Neural cell (in vitro differentiated cells): ENCODE data around the gene NBDY. TPM values are rescaled to one million over a fixed set of nuclear protein-coding genes. Genes with fewer than 3 reads are reported as not detected.
"Not testable (repeated sequence)": the region's sequence is repeated elsewhere in the genome, so short reads cannot be mapped to it uniquely, and the experiment has no call there.

Source experiments
- H2AFZ ChIP-seq: fragments of 200-600, 300-800 bp; sonication (generic), shearing (Covaris generic); 2 replicates; pipeline ENCODE4 v1.6.0; 2014; ENCODE audit warnings: low read depth, mild to moderate bottlenecking, antibody characterized with exemption, low read length, moderate library complexity
- H3F3A ChIP-seq: fragments of 200-600 bp; shearing (Covaris generic); 2 replicates; pipeline ENCODE4 v1.6.1; 2016; ENCODE audit warnings: mild to moderate bottlenecking, moderate library complexity, mixed read lengths, antibody characterized with exemption, low read length; ENCODE audit not compliant: insufficient read depth, poor library complexity, severe bottlenecking
- H3K27ac ChIP-seq: fragments of 200-600, 300-800 bp; sonication (generic), shearing (Covaris generic); 2 replicates; pipeline ENCODE4 v1.5.1; 2014; ENCODE audit warnings: mild to moderate bottlenecking, low read length, moderate library complexity
- H3K27me3 ChIP-seq: fragments of 300-800, 200-600 bp; sonication (generic), shearing (Covaris generic); 2 replicates; pipeline ENCODE4 v1.6.0; 2014; ENCODE audit warnings: mild to moderate bottlenecking, low read depth, low read length, moderate library complexity; ENCODE audit not compliant: insufficient read depth
- H3K36me3 ChIP-seq: fragments of 300-800, 200-600 bp; sonication (generic), shearing (Covaris generic); 2 replicates; pipeline ENCODE4 v1.5.1; 2014; ENCODE audit warnings: mild to moderate bottlenecking, antibody characterized with exemption, low read length, moderate library complexity; ENCODE audit not compliant: insufficient read depth
- H3K4me2 ChIP-seq: fragments of 300-800, 200-600 bp; sonication (generic), shearing (Covaris generic); 2 replicates; pipeline ENCODE4 v1.6.0; 2014; ENCODE audit warnings: mild to moderate bottlenecking, low read length
- H3K4me3 ChIP-seq: fragments of 300-800, 200-600 bp; sonication (generic), shearing (Covaris generic); 2 replicates; pipeline ENCODE4 v1.5.1; 2014; ENCODE audit warnings: mild to moderate bottlenecking, low read length, moderate library complexity
- H3K79me2 ChIP-seq: fragments of 200-600 bp; shearing (Covaris generic); replicated peaks from 2 replicates; pipeline ENCODE4 v1.6.0; 2014; ENCODE audit warnings: mild to moderate bottlenecking, low read length, moderate library complexity; ENCODE audit not compliant: insufficient read depth
- H3K9ac ChIP-seq: fragments of 300-800, 200-600 bp; sonication (generic), shearing (Covaris generic); 2 replicates; pipeline ENCODE4 v1.6.1; 2016; ENCODE audit warnings: mild to moderate bottlenecking, low read length, mixed read lengths
- H3K9me2 ChIP-seq: fragments of 200-600 bp; shearing (Covaris generic); 2 replicates; pipeline ENCODE4 v1.6.1; 2016; ENCODE audit warnings: mild to moderate bottlenecking, low read length, mixed read lengths; ENCODE audit not compliant: insufficient read depth
- H3K9me3 ChIP-seq: fragments of 200-600, 300-800 bp; sonication (generic), shearing (Covaris generic); 2 replicates; pipeline ENCODE4 v1.6.1; 2016; ENCODE audit warnings: mild to moderate bottlenecking, mixed run types, low read length, moderate library complexity, mixed read lengths
- H4K20me1 ChIP-seq: fragments of 200-600 bp; shearing (Covaris generic); 2 replicates; pipeline ENCODE4 v1.6.1; 2016; ENCODE audit warnings: mild to moderate bottlenecking, mixed run types; ENCODE audit not compliant: insufficient read depth
- polyA plus RNA-seq: library from polyadenylated mRNA; depleted of rRNA; stranded (reverse); fragments of >200 nt; gene quantifications from 2 replicates; pipeline ENCODE4 v1.2.3, GENCODE V29; 2014

The NBDY gene
- polyA plus RNA-seq, 1 donor from 2014 or later = 29.7 TPM

DNA sequence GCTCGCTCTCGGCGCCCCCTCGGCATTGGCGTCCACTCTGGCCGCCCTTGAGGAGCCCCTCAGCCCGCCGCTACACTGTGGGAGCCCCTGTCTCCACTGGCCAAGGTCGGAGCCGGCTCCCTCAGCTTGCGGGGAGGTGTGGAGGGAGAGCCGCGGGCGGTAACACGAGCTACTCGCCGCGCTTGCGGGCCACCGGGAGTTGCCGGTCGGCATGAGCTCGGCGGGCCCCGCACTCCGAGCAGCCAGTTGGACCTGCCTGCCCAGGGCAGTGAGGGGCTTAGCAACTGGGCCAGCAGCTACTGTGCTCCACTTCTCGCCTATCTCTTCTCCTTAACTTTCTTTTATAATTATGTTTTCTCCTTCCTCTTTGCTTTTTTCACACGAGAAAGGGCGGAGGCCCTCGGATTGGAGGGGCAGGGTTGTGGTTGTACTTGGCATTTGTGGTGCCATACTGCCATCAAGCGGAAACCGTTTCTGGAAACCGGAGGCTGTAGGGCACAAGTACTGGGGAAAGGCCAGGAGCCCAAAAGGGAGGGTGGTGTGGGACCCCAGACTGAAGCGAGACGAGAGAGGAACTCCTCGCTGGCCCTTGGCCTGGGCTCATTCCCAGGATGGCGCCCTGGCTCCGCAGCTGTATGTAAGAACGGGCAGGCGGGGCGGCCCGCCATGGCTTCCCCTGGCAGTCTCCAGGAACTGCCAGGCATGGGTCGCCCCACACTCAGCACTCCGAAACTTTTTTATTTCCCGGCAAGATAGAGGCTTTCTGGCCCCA is 38.5 kb downstream of the NBDY start:
- not testable (repeated sequence) for H3K4me3 ChIP-seq, H4K20me1 ChIP-seq

DNA sequence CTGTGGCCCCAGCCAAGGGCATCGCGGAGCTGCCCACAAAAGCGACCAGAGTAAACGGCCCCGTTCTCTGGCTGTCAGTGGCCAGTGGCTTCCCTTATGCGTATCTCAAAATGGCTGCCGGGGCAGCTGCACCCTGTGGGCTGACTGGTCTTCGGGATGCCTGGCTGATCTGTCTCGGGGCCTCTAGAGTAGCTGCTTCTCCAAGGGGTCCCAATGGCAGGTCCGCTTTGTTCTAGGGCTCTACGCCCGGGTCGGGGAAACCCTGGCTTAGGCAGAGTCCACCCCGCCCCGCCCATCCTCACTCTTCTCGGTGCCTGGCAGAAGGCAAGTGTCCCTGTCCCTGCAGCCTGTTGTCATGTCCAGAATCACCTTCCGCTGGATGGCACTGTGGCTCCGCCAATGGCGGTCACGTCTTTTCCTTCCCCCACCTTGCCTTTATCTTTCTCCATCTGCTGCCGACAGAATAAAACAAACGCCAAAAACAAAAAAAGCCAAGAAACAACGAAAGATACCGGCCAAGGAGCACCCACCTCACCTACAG is 39.1 kb downstream of the NBDY start:
- not testable (repeated sequence) for H2AFZ ChIP-seq, H3K27me3 ChIP-seq, H3K79me2 ChIP-seq, H3K9ac ChIP-seq, H3K36me3 ChIP-seq, H4K20me1 ChIP-seq, H3K9me2 ChIP-seq, H3K4me3 ChIP-seq, H3F3A ChIP-seq, H3K27ac ChIP-seq, H3K9me3 ChIP-seq, H3K4me2 ChIP-seq

More for the DNA sequence above, 38.5 kb downstream of the NBDY start:
- H3K9me2 ChIP-seq, H3K27ac ChIP-seq, H3K79me2 ChIP-seq, H3K4me2 ChIP-seq, H2AFZ ChIP-seq, H3K27me3 ChIP-seq, H3F3A ChIP-seq, H3K9me3 ChIP-seq, H3K36me3 ChIP-seq, H3K9ac ChIP-seq: not testable (repeated sequence)

- not testable (repeated sequence) for H3K27me3 ChIP-seq, H3K9me3 ChIP-seq, H3K9ac ChIP-seq, H3K4me2 ChIP-seq, H3K4me3 ChIP-seq, H3K27ac ChIP-seq, H4K20me1 ChIP-seq, H2AFZ ChIP-seq, H3K79me2 ChIP-seq, H3F3A ChIP-seq, H3K36me3 ChIP-seq, H3K9me2 ChIP-seq
These were observed 43.9 kb downstream of the NBDY start for GRCh38 chrX:56772675-56773521.

DNA sequence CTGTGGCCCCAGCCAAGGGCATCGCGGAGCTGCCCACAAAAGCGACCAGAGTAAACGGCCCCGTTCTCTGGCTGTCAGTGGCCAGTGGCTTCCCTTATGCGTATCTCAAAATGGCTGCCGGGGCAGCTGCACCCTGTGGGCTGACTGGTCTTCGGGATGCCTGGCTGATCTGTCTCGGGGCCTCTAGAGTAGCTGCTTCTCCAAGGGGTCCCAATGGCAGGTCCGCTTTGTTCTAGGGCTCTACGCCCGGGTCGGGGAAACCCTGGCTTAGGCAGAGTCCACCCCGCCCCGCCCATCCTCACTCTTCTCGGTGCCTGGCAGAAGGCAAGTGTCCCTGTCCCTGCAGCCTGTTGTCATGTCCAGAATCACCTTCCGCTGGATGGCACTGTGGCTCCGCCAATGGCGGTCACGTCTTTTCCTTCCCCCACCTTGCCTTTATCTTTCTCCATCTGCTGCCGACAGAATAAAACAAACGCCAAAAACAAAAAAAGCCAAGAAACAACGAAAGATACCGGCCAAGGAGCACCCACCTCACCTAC is 44.5 kb downstream of the NBDY start:
- not testable (repeated sequence) for H3K9ac ChIP-seq, H4K20me1 ChIP-seq, H2AFZ ChIP-seq, H3K9me2 ChIP-seq, H3K79me2 ChIP-seq, H3K9me3 ChIP-seq, H3K4me2 ChIP-seq, H3K27me3 ChIP-seq, H3K4me3 ChIP-seq, H3K27ac ChIP-seq, H3K36me3 ChIP-seq, H3F3A ChIP-seq

DNA sequence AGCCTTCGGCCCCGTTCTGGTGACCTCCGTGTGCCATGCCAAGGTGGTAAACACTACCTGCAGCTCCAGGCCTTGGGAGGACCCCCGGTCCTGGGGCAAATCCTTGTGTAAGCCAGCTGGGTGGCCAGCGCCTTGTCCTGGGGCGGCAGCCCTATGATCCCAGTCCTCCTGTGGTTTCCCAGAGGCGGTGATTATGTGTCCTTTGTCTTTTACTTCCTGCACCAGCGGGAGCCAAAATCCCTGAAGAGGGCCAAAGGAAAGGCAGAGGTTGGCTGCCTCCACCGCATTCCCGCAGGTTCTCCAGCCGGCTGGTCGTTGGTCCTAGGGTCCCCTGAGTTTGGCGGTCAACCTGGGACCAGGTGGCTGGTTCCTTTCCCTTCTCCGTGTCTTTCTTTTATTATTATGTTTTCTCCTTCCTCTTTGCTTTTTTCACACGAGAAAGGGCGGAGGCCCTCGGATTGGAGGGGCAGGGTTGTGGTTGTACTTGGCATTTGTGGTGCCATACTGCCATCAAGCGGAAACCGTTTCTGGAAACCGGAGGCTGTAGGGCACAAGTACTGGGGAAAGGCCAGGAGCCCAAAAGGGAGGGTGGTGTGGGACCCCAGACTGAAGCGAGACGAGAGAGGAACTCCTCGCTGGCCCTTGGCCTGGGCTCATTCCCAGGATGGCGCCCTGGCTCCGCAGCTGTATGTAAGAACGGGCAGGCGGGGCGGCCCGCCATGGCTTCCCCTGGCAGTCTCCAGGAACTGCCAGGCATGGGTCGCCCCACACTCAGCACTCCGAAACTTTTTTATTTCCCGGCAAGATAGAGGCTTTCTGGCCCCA is 49.3 kb downstream of the NBDY start:
- not testable (repeated sequence) for H3K4me3 ChIP-seq, H3K27me3 ChIP-seq

DNA sequence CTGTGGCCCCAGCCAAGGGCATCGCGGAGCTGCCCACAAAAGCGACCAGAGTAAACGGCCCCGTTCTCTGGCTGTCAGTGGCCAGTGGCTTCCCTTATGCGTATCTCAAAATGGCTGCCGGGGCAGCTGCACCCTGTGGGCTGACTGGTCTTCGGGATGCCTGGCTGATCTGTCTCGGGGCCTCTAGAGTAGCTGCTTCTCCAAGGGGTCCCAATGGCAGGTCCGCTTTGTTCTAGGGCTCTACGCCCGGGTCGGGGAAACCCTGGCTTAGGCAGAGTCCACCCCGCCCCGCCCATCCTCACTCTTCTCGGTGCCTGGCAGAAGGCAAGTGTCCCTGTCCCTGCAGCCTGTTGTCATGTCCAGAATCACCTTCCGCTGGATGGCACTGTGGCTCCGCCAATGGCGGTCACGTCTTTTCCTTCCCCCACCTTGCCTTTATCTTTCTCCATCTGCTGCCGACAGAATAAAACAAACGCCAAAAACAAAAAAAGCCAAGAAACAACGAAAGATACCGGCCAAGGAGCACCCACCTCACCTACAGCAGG is 50.0 kb downstream of the NBDY start:
- not testable (repeated sequence) for H3K4me2 ChIP-seq, H3F3A ChIP-seq, H3K4me3 ChIP-seq, H4K20me1 ChIP-seq, H3K36me3 ChIP-seq, H2AFZ ChIP-seq, H3K79me2 ChIP-seq, H3K9ac ChIP-seq, H3K9me3 ChIP-seq, H3K9me2 ChIP-seq, H3K27me3 ChIP-seq, H3K27ac ChIP-seq

More for the DNA sequence above, 49.3 kb downstream of the NBDY start:
- not testable (repeated sequence) for H3K79me2 ChIP-seq, H2AFZ ChIP-seq, H3F3A ChIP-seq, H4K20me1 ChIP-seq, H3K9me2 ChIP-seq, H3K9ac ChIP-seq, H3K4me2 ChIP-seq, H3K27ac ChIP-seq, H3K36me3 ChIP-seq, H3K9me3 ChIP-seq
